Measurements from ENCODE around the gene CDADC1. TPM values are rescaled to one million over a fixed set of nuclear protein-coding genes. Genes with fewer than 3 reads are reported as not detected.

Gene CDADC1
- total RNA-seq, result 1.8 and 3.3 TPM in 2 replicates

DNA sequence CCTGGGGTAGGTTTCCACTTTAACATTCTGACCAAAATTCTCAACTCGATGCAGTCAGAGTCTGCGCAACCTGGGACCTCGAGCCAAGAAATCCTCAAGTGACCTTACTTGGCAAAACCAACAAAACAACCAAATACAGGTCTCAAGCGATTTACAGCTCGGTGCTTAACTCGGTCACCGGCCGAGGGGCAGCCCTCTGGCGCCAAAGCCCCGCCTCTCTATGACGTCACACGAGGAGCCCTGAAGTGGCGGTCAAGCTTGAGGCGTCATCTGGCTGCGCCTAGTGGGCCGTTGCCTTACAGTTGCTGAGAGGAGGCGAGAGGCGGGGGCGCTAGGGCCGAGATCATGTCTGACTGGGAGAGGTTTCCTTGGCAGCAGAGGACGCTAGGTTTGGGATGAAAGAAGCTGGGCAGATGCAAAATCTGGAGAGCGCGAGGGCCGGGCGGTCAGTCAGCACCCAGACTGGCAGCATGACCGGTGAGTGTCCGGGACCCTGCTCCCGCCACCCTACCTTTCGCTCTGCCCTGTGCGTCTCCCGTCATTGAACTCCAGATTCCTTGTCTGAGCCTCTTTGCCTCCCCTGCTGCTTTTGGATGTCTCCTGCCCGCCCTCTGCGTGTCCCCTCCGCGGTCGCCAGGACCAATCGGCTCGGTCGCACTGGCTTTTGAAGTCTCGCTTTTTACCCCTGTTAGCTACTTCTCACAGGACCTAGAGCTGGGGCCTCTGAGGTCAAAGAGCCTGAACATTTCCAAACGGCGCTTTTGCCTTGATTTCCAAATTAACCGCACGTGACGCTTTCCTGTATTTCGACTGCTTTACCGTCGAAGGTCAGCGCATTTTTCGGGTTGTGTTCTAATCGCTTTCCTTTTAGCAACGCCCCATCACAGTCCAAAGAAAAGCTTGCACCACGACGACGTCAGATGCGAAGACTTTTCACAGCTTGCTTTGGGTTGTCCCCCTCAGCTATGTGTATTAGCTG lies at the start of gene CDADC1:
Gene CDADC1, plus strand, starts transcription at position 283 of the 979 bp plus-strand sequence. Its CDS starts 113 bp downstream, at position 396.
- peak; percentile 58 for DNase-seq (ENCODE audit: low read depth)
- TF ChIP-seq CTCF (conservative IDR thresholded peaks at IDR 0.05; ENCODE audit: low read depth, low read length), result peak; percentile 3
- peak within 1 kb of the TSS; percentile 88 for H3K4me3 ChIP-seq (ENCODE audit: low read depth, low read length)

DNA sequence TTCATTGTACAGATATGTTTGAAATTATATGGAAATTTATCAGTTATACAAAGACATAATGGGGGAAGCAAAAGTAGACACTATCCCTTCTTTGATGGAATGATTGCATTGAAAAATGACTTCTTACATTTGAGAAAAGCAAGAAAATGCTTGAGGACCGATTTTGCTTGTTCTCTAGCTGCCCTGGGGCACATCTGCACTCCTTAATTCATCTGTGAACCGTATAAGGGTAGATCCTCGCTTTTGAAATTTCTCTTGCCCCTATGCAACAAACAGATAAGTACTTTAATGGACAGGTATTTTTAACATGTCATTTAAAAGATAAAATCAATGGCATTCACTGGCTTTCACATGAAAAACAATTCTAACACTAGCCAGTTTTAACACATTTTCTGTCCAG lies 41.1 kb upstream of the CDADC1 start:
- DNase-seq (ENCODE audit: low read depth), result no peak
- no peak overlapping the region for H3K4me3 ChIP-seq (ENCODE audit: low read depth, low read length)
- TF ChIP-seq CTCF (conservative IDR thresholded peaks at IDR 0.05; ENCODE audit: low read depth, low read length), result no peak

GRCh38 chr13:49208619-49209018 lies 39.1 kb upstream of the CDADC1 start:
- H3K4me3 ChIP-seq (ENCODE audit: low read depth, low read length), result no peak overlapping the region
- no peak for TF ChIP-seq CTCF (conservative IDR thresholded peaks at IDR 0.05; ENCODE audit: low read depth, low read length)
- no peak for DNase-seq (ENCODE audit: low read depth)

GRCh38 chr13:49210114-49210513 lies 37.6 kb upstream of the CDADC1 start:
- TF ChIP-seq CTCF (conservative IDR thresholded peaks at IDR 0.05; ENCODE audit: low read depth, low read length), result no peak
- H3K4me3 ChIP-seq (ENCODE audit: low read depth, low read length), result no peak overlapping the region
- DNase-seq (ENCODE audit: low read depth), result no peak

DNA sequence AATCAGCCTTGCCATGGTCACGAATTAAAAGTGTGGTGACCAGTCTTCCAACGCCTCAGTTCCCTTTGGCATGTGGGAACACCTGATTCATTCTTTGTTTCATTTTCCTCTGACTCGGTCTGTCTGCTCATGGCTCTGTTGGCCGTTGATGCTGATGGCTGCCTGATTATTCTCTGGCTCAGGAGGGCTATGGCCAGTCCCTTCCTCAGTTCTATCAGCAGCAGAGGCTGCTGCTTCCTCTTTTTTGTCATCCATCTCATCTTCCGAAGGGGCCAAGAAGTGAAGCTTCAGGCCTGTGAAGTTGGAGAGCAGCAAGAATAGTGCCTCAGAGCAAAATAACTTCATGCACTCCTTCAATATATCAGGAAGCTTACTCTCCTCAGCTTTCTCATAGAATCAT lies 37.1 kb upstream of the CDADC1 start:
- TF ChIP-seq CTCF (conservative IDR thresholded peaks at IDR 0.05; ENCODE audit: low read depth, low read length), result no peak
- no peak overlapping the region for H3K4me3 ChIP-seq (ENCODE audit: low read depth, low read length)
- no peak for DNase-seq (ENCODE audit: low read depth)

- DNase-seq (ENCODE audit: low read depth), result no peak
- H3K4me3 ChIP-seq (ENCODE audit: low read depth, low read length), result no peak overlapping the region
- no peak for TF ChIP-seq CTCF (conservative IDR thresholded peaks at IDR 0.05; ENCODE audit: low read depth, low read length)
These were observed 34.2 kb upstream of the CDADC1 start for GRCh38 chr13:49213539-49213938.
